GM12892 (cell line): ENCODE measurements around the gene CSH2.
"Not testable (repeated sequence)": the region's sequence is repeated elsewhere in the genome, so short reads cannot be mapped to it uniquely, and the experiment has no call there.

Experiments
- DNase-seq: peaks from one replicate; pipeline ENCODE4 v3.0.0; 2011; ENCODE audit not compliant: insufficient read length
- FAIRE-seq: peaks from 2 replicates; lab custom pipeline; 2011; peaks lifted over from hg19 to GRCh38; lab: Jason Lieb, UNC
- POLR2A ChIP-seq: IDR thresholded peaks from 2 replicates; pipeline ENCODE4 v1.6.1; 2011; ENCODE audit warnings: low read depth, low read length, control low read depth
- POLR2AphosphoS5 ChIP-seq: IDR thresholded peaks from 2 replicates; pipeline ENCODE4 v1.6.1; 2011; ENCODE audit warnings: low read depth, low read length, control low read depth
- TAF1 ChIP-seq: IDR thresholded peaks from 2 replicates; pipeline ENCODE4 v1.6.1; 2011; ENCODE audit warnings: low read depth, mild to moderate bottlenecking, control low read depth, low read length, borderline replicate concordance

The CSH2 gene

GRCh38 chr17:63881935-63882601, 8.6 kb upstream of the CSH2 start, which contains the start of gene GH2:
GH2 (minus strand) TSS chr17:63881944; CDS start chr17:63881801, 143 bp downstream.
- no peak for FAIRE-seq
- TF ChIP-seq TAF1 (no peak), POLR2A (no peak), POLR2AphosphoS5 (no peak)
- DNase-seq = peak; percentile 72

GRCh38 chr17:63881337-63881736, 7.9 kb upstream of the CSH2 start:
- DNase-seq, FAIRE-seq: not testable (repeated sequence)

- no peak for TF ChIP-seq POLR2AphosphoS5
- no peak for TF ChIP-seq POLR2A
- TF ChIP-seq TAF1 = no peak
- DNase-seq (no peak), FAIRE-seq (no peak)
Observed at GRCh38 chr17:63880706-63881105, 7.2 kb upstream of the CSH2 start.

- not testable (repeated sequence) for DNase-seq, FAIRE-seq
Observed at GRCh38 chr17:63878413-63878812, 4.9 kb upstream of the CSH2 start.

- not testable (repeated sequence) for FAIRE-seq, DNase-seq
Observed at GRCh38 chr17:63874693-63875092, 1.2 kb upstream of the CSH2 start.

GRCh38 chr17:63874061-63874626, 667 bp upstream of the CSH2 start:
- not testable (repeated sequence) for DNase-seq, FAIRE-seq

- not testable (repeated sequence) for DNase-seq, FAIRE-seq
Observed at GRCh38 chr17:63871646-63872365, 1.7 kb downstream of the CSH2 start.

- not testable (repeated sequence) for FAIRE-seq, DNase-seq
Observed at GRCh38 chr17:63870292-63870665, 3.2 kb downstream of the CSH2 start.

- FAIRE-seq, DNase-seq: not testable (repeated sequence)
Observed at GRCh38 chr17:63869491-63870291, 3.8 kb downstream of the CSH2 start.

GRCh38 chr17:63866625-63867024, 6.9 kb downstream of the CSH2 start:
- not testable (repeated sequence) for FAIRE-seq, DNase-seq

GRCh38 chr17:63859257-63859656, 14.2 kb downstream of the CSH2 start:
- DNase-seq (no peak), FAIRE-seq (no peak)
- no peak for TF ChIP-seq POLR2AphosphoS5
- no peak for TF ChIP-seq TAF1
- TF ChIP-seq POLR2A = no peak

GRCh38 chr17:63856425-63856824, 17.1 kb downstream of the CSH2 start:
- DNase-seq, FAIRE-seq: not testable (repeated sequence)

GRCh38 chr17:63855185-63855584, 18.3 kb downstream of the CSH2 start:
- DNase-seq = no peak
- no peak for FAIRE-seq
- no peak for TF ChIP-seq TAF1
- no peak for TF ChIP-seq POLR2AphosphoS5
- no peak for TF ChIP-seq POLR2A
